Fibroblast of lung (primary cell): ENCODE data around the gene TRPM3. TPM values are rescaled to one million over a fixed set of nuclear protein-coding genes. Genes with fewer than 3 reads are reported as not detected.

ENCODE experiments used
- DNase-seq, 2 donors: peaks; one replicate each; pipeline versions ENCODE4 v3.0.0 to v3.0.0-alpha.2; 2010; ENCODE audit warnings: low read depth in 2 of 2
- H2AFZ ChIP-seq: 2 replicates; pipeline ENCODE4 v1.5.1; 2012; ENCODE audit warnings: low read length, control low read depth, inconsistent platforms
- H3K27ac ChIP-seq: 2 replicates; pipeline ENCODE4 v1.5.1; 2011; ENCODE audit warnings: low read length, control low read depth; ENCODE audit not compliant: insufficient read depth
- H3K27me3 ChIP-seq: 2 replicates; pipeline ENCODE4 v1.5.1; 2011; ENCODE audit warnings: mild to moderate bottlenecking, low read length; ENCODE audit not compliant: control insufficient read depth, insufficient read depth
- H3K36me3 ChIP-seq: 2 replicates; pipeline ENCODE4 v1.5.1; 2011; ENCODE audit warnings: low read length; ENCODE audit not compliant: control insufficient read depth, insufficient read depth
- H3K4me1 ChIP-seq: 2 replicates; pipeline ENCODE4 v1.5.1; 2011; ENCODE audit warnings: low read length; ENCODE audit not compliant: control insufficient read depth, insufficient read depth; ENCODE audit errors: extremely low read depth
- H3K4me2 ChIP-seq: 2 replicates; pipeline ENCODE4 v1.5.1; 2011; ENCODE audit warnings: low read length, control low read depth; ENCODE audit not compliant: insufficient read depth; ENCODE audit errors: extremely low read depth
- H3K4me3 ChIP-seq, 4 experiments: fragments of 200-600 bp in 1 of 4; sonication (generic) in 1 of 4; replicated peaks in 1 of 4; 2 replicates each; pipeline ENCODE4 v1.5.1; 2011 to 2016; ENCODE audit warnings: low read length in 4 of 4, low read depth in 3 of 4, mild to moderate bottlenecking in 3 of 4, control low read depth in 2 of 4, inconsistent platforms in 1 of 4, mixed read lengths in 1 of 4; ENCODE audit not compliant: insufficient read depth in 1 of 4; ENCODE audit errors: control extremely low read depth in 1 of 4
- H3K79me2 ChIP-seq: 2 replicates; pipeline ENCODE4 v1.5.1; 2012; ENCODE audit warnings: mild to moderate bottlenecking, low read length, inconsistent platforms; ENCODE audit not compliant: control insufficient read depth, insufficient read depth
- H3K9ac ChIP-seq: 2 replicates; pipeline ENCODE4 v1.5.1; 2011; ENCODE audit warnings: mild to moderate bottlenecking, low read length, control low read depth; ENCODE audit not compliant: insufficient read depth
- H3K9me3 ChIP-seq: 2 replicates; pipeline ENCODE4 v1.5.1; 2012; ENCODE audit warnings: low read depth, low read length; ENCODE audit not compliant: control insufficient read depth, insufficient read depth
- H4K20me1 ChIP-seq: 2 replicates; pipeline ENCODE4 v1.5.1; 2011; ENCODE audit warnings: low read length; ENCODE audit not compliant: control insufficient read depth, insufficient read depth; ENCODE audit errors: extremely low read depth
- CTCF ChIP-seq, 2 donors: IDR thresholded peaks in 1 of 2; conservative IDR thresholded peaks in 1 of 2; 1 replicate in 1 of 2; 2 replicates in 1 of 2; pipeline ENCODE4 v1.5.1; 2011 to 2012; ENCODE audit warnings: low read length in 2 of 2, control low read depth in 1 of 2, inconsistent platforms in 1 of 2, low read depth in 1 of 2, mild to moderate bottlenecking in 1 of 2
- EZH2 ChIP-seq: IDR thresholded peaks from 2 replicates; pipeline ENCODE4 v1.5.1; 2012; ENCODE audit warnings: low read length, control low read depth, mild to moderate bottlenecking; ENCODE audit errors: missing control alignments
- polyA plus RNA-seq, 2 donors: library from polyadenylated mRNA; depleted of rRNA in 1 of 2; stranded (reverse) in 1 of 2; unstranded in 1 of 2; fragments of >200 nt; gene quantifications; 2 replicates each; pipeline ENCODE4 v1.2.1, GENCODE V29; 2011 to 2012; ENCODE audit warnings: missing spikeins in 1 of 2
- total RNA-seq: library from RNA; depleted of rRNA; stranded (reverse); fragments of >200 nt; gene quantifications from 2 replicates; pipeline ENCODE4 v1.2.1, GENCODE V29; 2014

TRPM3 gene
- total and polyA plus RNA-seq, 2 donors (not counting 1 experiment from before 2014, with no cell fraction given), result 0.05 to 0.50 TPM

GRCh38 chr9:70761139-70761670 is 360.2 kb downstream of the TRPM3 start:
- no peaks in the 10 kb centered on the region for H3K4me1 ChIP-seq
- no peaks in the 10 kb centered on the region for H3K27me3 ChIP-seq
- H3K9me3 ChIP-seq, result no peaks in the 10 kb centered on the region
- H4K20me1 ChIP-seq, result no peaks in the 10 kb centered on the region
- H3K4me3 ChIP-seq, result no peak overlapping the region
- H3K9ac ChIP-seq, result no peak overlapping the region
- no peak overlapping the region for H3K27ac ChIP-seq
- TF ChIP-seq CTCF (conservative IDR thresholded peaks at IDR 0.05 in 1 of 2, IDR thresholded peaks at IDR 0.05 in 1 of 2; ENCODE audit: low read depth in 1 of 2, low read length in 2 of 2), result no peak
- TF ChIP-seq EZH2, result no peak
- H2AFZ ChIP-seq, result no peak overlapping the region
- no peaks in the 10 kb centered on the region for H3K79me2 ChIP-seq
- no peak overlapping the region for H3K4me2 ChIP-seq
- no peaks in the 10 kb centered on the region for H3K36me3 ChIP-seq
- no peak for DNase-seq

- no peaks in the 10 kb centered on the region for H3K4me1 ChIP-seq
- H3K27me3 ChIP-seq, result no peaks in the 10 kb centered on the region
- H3K36me3 ChIP-seq, result no peaks in the 10 kb centered on the region
- H2AFZ ChIP-seq, result no peak overlapping the region
- TF ChIP-seq EZH2 (no peak), CTCF (conservative IDR thresholded peaks at IDR 0.05 in 1 of 2, IDR thresholded peaks at IDR 0.05 in 1 of 2; ENCODE audit: low read depth in 1 of 2, low read length in 2 of 2) (no peak)
- H4K20me1 ChIP-seq, result no peaks in the 10 kb centered on the region
- no peak overlapping the region for H3K4me3 ChIP-seq
- no peak overlapping the region for H3K4me2 ChIP-seq
- no peaks in the 10 kb centered on the region for H3K79me2 ChIP-seq
- no peak for DNase-seq
- no peaks in the 10 kb centered on the region for H3K9me3 ChIP-seq
- H3K9ac ChIP-seq, result no peak overlapping the region
- H3K27ac ChIP-seq, result no peak overlapping the region
Observed at GRCh38 chr9:70760228-70760627, 361.2 kb downstream of the TRPM3 start.

- no peaks in the 10 kb centered on the region for H3K9me3 ChIP-seq
- no peaks in the 10 kb centered on the region for H3K79me2 ChIP-seq
- no peak overlapping the region for H3K9ac ChIP-seq
- H2AFZ ChIP-seq, result no peak overlapping the region
- no peaks in the 10 kb centered on the region for H3K4me1 ChIP-seq
- H3K36me3 ChIP-seq, result no peaks in the 10 kb centered on the region
- no peak for DNase-seq
- H3K4me2 ChIP-seq, result no peak overlapping the region
- TF ChIP-seq CTCF (conservative IDR thresholded peaks at IDR 0.05 in 1 of 2, IDR thresholded peaks at IDR 0.05 in 1 of 2; ENCODE audit: low read depth in 1 of 2, low read length in 2 of 2) (no peak), EZH2 (no peak)
- H4K20me1 ChIP-seq, result no peaks in the 10 kb centered on the region
- H3K27me3 ChIP-seq, result no peaks in the 10 kb centered on the region
- no peak overlapping the region for H3K27ac ChIP-seq
- no peak overlapping the region for H3K4me3 ChIP-seq
Observed at GRCh38 chr9:70753311-70753710, 368.1 kb downstream of the TRPM3 start.
